Kidney epithelial cell (primary cell): ENCODE measurements around the gene CHRNG. TPM values are rescaled to one million over a fixed set of nuclear protein-coding genes. Genes with fewer than 3 reads are reported as not detected.

Experiments used
- DNase-seq: peaks from one replicate; pipeline ENCODE4 v3.0.0-alpha.2; 2010; ENCODE audit warnings: low read depth
- H3K27me3 ChIP-seq: 2 replicates; pipeline ENCODE4 v1.6.0; 2011; ENCODE audit warnings: low read length; ENCODE audit not compliant: control insufficient read depth, insufficient read depth
- H3K36me3 ChIP-seq: 2 replicates; pipeline ENCODE4 v1.5.1; 2011; ENCODE audit warnings: low read length; ENCODE audit not compliant: control insufficient read depth, insufficient read depth
- H3K4me3 ChIP-seq: 2 replicates; pipeline ENCODE4 v1.5.1; 2011; ENCODE audit warnings: low read depth, mild to moderate bottlenecking, control low read depth, low read length
- total RNA-seq: library from RNA; depleted of rRNA; stranded (reverse); fragments of >200 nt; gene quantifications from 2 replicates; pipeline ENCODE4 v1.2.3, GENCODE V29; 2015
- TF ChIP-seq, protein P1 (sequence below): IDR thresholded peaks from 2 replicates; pipeline ENCODE4 v1.5.1; 2011; ENCODE audit warnings: mild to moderate bottlenecking, moderate library complexity, low read length, control low read depth, inconsistent platforms; ENCODE audit not compliant: insufficient read depth, poor library complexity, severe bottlenecking

Gene CHRNG
- total RNA-seq, 1 donor from 2014 or later, result not detected

DNA sequence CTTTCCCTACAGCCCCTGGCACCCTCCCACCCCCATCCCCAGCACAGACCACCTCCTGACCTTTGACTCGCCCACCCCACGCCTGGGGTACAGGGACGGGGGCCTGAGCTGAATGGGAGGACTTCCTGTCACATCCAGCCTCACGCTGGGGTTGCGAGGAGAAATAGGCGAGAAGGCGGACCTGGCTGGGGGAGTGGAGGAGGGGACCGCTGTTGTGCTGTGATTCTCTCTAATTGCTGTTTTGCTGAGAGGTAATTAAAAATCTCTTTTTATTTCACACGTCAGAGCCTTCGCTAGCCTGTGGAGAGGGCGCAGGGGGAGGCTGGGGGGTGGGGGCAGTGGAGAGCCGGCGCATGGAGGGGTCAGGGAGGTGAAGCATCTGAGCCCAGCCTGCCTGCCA is 42.1 kb upstream of the CHRNG start:
- Histone ChIP-seq H3K27me3 (peaks cover 54% of the 10 kb centered on the region), H3K36me3 (no peaks in the 10 kb centered on the region), H3K4me3 (no peak overlapping the region)
- TF ChIP-seq, protein P1, sequence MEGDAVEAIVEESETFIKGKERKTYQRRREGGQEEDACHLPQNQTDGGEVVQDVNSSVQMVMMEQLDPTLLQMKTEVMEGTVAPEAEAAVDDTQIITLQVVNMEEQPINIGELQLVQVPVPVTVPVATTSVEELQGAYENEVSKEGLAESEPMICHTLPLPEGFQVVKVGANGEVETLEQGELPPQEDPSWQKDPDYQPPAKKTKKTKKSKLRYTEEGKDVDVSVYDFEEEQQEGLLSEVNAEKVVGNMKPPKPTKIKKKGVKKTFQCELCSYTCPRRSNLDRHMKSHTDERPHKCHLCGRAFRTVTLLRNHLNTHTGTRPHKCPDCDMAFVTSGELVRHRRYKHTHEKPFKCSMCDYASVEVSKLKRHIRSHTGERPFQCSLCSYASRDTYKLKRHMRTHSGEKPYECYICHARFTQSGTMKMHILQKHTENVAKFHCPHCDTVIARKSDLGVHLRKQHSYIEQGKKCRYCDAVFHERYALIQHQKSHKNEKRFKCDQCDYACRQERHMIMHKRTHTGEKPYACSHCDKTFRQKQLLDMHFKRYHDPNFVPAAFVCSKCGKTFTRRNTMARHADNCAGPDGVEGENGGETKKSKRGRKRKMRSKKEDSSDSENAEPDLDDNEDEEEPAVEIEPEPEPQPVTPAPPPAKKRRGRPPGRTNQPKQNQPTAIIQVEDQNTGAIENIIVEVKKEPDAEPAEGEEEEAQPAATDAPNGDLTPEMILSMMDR, result no peak
- DNase-seq, result no peak

DNA sequence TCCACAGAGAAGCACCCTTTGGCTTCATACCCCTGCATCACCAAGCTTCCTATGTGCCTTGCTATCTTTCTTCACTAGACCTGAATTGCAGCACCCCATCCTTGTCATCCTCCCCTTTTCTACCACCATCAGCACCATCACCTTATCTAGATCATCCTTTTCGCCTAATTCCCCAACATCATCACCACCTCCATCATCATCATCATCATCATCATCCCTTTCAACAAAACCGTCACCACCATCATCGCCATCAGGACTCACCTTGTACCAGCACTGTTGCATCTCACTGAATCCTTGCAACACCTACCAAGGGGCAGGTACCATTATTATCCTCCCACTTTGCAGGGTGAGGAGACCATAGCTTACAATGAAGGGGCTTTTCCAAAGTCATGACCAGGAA is 41.0 kb upstream of the CHRNG start:
- DNase-seq, result no peak
- Histone ChIP-seq H3K36me3 (no peaks in the 10 kb centered on the region), H3K27me3 (peaks cover 61% of the 10 kb centered on the region), H3K4me3 (no peak overlapping the region)
- TF ChIP-seq, protein P1, result no peak

- Histone ChIP-seq H3K4me3 (no peak overlapping the region), H3K27me3 (peaks cover 85% of the 10 kb centered on the region), H3K36me3 (no peaks in the 10 kb centered on the region)
- TF ChIP-seq, protein P1, result no peak
- no peak for DNase-seq
Measured at GRCh38 chr2:232501331-232501771, 38.1 kb upstream of the CHRNG start.

DNA sequence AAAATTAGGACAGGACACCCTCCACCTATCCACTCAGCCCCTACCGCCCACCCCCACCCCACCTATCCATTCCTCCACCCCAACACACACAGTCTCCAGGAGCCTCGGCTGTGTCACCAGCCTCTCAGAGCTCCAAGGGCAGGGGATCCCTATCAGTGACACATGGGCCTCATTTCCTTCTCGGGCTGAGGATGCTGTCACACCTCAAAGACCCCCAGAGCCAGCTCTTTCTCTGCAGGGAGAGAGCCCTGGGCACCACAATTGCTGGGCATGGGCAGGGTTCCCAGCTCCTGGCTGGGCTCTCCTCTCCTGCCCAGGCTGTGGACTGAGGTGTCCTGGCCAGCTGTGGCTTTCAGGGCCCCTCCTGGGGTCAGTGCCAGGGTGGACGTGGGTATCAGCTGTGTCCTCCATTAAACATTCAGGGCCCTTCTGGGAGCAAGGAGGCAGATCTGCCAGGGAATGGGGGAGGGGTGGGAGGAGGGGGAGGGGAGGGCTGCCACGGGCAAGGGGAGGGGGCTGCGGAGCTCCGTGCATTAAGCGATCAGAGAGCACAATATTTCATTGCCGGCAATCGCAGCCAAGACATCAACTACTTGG is 37.6 kb upstream of the CHRNG start:
- no peak for DNase-seq
- H3K36me3 ChIP-seq, result no peaks in the 10 kb centered on the region
- TF ChIP-seq, protein P1, result no peak
- no peak overlapping the region for H3K4me3 ChIP-seq
- peaks cover 85% of the 10 kb centered on the region for H3K27me3 ChIP-seq

DNA sequence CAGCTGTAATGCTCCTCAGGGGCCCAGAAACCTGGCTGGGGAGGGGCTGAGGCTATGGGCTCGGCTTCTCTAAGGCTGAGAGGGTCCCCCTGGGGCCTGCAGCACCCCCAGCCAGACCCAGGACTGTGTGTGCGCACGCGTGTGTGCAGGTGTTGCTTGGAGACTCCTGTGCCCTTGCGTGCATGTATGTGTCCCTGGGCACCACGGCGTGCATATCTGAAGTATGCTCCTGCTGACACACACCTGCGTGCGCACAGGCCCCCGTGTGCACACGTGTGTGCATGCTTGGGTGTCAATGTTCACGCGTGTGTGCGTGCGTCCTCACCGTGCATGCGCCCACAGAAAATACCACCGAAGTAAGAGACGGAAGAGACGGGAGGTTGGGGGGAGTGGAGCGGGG is 37.0 kb upstream of the CHRNG start:
- Histone ChIP-seq H3K27me3 (peaks cover 87% of the 10 kb centered on the region), H3K4me3 (no peak overlapping the region), H3K36me3 (no peaks in the 10 kb centered on the region)
- TF ChIP-seq, protein P1, result no peak
- DNase-seq, result no peak
